Liver (tissue), 9 donors: ENCODE data around the gene MIOX. TPM values are rescaled to one million over a fixed set of nuclear protein-coding genes. Genes with fewer than 3 reads are reported as not detected.

Experiments
- DNase-seq: peaks from one replicate; pipeline ENCODE4 v3.0.0-alpha.2; 2017; ENCODE audit warnings: low spot score
- H3K27ac ChIP-seq, 2 donors: one replicate each; pipeline ENCODE4 v1.7.0; 2013; ENCODE audit warnings: inconsistent platforms in 2 of 2, low read length in 2 of 2, control low read depth in 1 of 2, low read depth in 1 of 2, mild to moderate bottlenecking in 1 of 2
- H3K27me3 ChIP-seq, 4 donors: one replicate each; pipeline versions ENCODE4 v1.6.1 to v1.7.0; 2013; ENCODE audit warnings: low read length in 3 of 4, inconsistent platforms in 1 of 4, mild to moderate bottlenecking in 1 of 4, moderate library complexity in 1 of 4; ENCODE audit not compliant: control insufficient read depth in 4 of 4, insufficient read depth in 4 of 4
- H3K36me3 ChIP-seq, 4 donors: one replicate each; pipeline versions ENCODE4 v1.6.1 to v1.7.0; 2013; ENCODE audit warnings: low read length in 3 of 4, mild to moderate bottlenecking in 3 of 4, low read depth in 1 of 4, moderate library complexity in 1 of 4; ENCODE audit not compliant: control insufficient read depth in 4 of 4, insufficient read depth in 3 of 4
- H3K4me1 ChIP-seq, 4 donors: one replicate each; pipeline versions ENCODE4 v1.6.1 to v1.7.0; 2013; ENCODE audit warnings: low read length in 3 of 4, mild to moderate bottlenecking in 3 of 4, moderate library complexity in 1 of 4; ENCODE audit not compliant: control insufficient read depth in 4 of 4, insufficient read depth in 4 of 4
- H3K4me3 ChIP-seq, 3 donors: one replicate each; pipeline versions ENCODE4 v1.6.1 to v1.7.0; 2013; ENCODE audit warnings: low read length in 3 of 3, control low read depth in 1 of 3, low read depth in 1 of 3, mild to moderate bottlenecking in 1 of 3
- H3K9ac ChIP-seq, 2 donors: one replicate each; pipeline ENCODE4 v1.7.0; 2013; ENCODE audit warnings: low read length in 2 of 2, mild to moderate bottlenecking in 2 of 2, moderate library complexity in 2 of 2, control low read depth in 1 of 2, low read depth in 1 of 2
- H3K9me3 ChIP-seq, 4 donors: one replicate each; pipeline versions ENCODE4 v1.6.1 to v1.7.0; 2013; ENCODE audit warnings: low read length in 3 of 4; ENCODE audit not compliant: control insufficient read depth in 4 of 4
- ATF3 ChIP-seq: IDR thresholded peaks from 2 replicates; pipeline ENCODE4 v1.6.1; 2016; ENCODE audit warnings: antibody characterized with exemption
- EGR1 ChIP-seq, 2 donors: IDR thresholded peaks; 2 replicates each; pipeline ENCODE4 v1.6.1; 2016 to 2018; ENCODE audit warnings: antibody characterized with exemption in 2 of 2, low read depth in 2 of 2
- FOXA1 ChIP-seq: IDR thresholded peaks from 2 replicates; pipeline ENCODE4 v1.6.1; 2016; ENCODE audit warnings: antibody characterized with exemption
- FOXA2 ChIP-seq: IDR thresholded peaks from 2 replicates; pipeline ENCODE4 v1.6.1; 2016; ENCODE audit warnings: antibody characterized with exemption
- GABPA ChIP-seq, 2 donors: IDR thresholded peaks in 1 of 2; conservative IDR thresholded peaks in 1 of 2; 2 replicates each; pipeline ENCODE4 v1.6.1; 2016; ENCODE audit warnings: antibody characterized with exemption in 2 of 2, mild to moderate bottlenecking in 1 of 2, moderate library complexity in 1 of 2
- HNF4A ChIP-seq, 2 donors: conservative IDR thresholded peaks; 2 replicates each; pipeline ENCODE4 v1.6.1; 2016; ENCODE audit warnings: antibody characterized with exemption in 2 of 2, mild to moderate bottlenecking in 2 of 2
- HNF4G ChIP-seq: IDR thresholded peaks from 2 replicates; pipeline ENCODE4 v1.6.1; 2016; ENCODE audit warnings: antibody characterized with exemption
- MAX ChIP-seq: IDR thresholded peaks from 2 replicates; pipeline ENCODE4 v1.6.1; 2016; ENCODE audit warnings: antibody characterized with exemption
- NR2F2 ChIP-seq: IDR thresholded peaks from 2 replicates; pipeline ENCODE4 v1.6.1; 2016; ENCODE audit warnings: antibody characterized with exemption
- RAD21 ChIP-seq, 2 donors: IDR thresholded peaks; 2 replicates each; pipeline ENCODE4 v1.6.1; 2016; ENCODE audit warnings: antibody characterized with exemption in 2 of 2, mild to moderate bottlenecking in 2 of 2
- SP1 ChIP-seq: IDR thresholded peaks from 2 replicates; pipeline ENCODE4 v1.6.1; 2018; ENCODE audit warnings: antibody characterized with exemption, mild to moderate bottlenecking
- TAF1 ChIP-seq: conservative IDR thresholded peaks from 2 replicates; pipeline ENCODE4 v1.6.1; 2016; ENCODE audit warnings: antibody characterized with exemption, mild to moderate bottlenecking
- YY1 ChIP-seq: IDR thresholded peaks from 2 replicates; pipeline ENCODE4 v1.6.1; 2016; ENCODE audit warnings: antibody characterized with exemption, mild to moderate bottlenecking
- ZBTB33 ChIP-seq: IDR thresholded peaks from 2 replicates; pipeline ENCODE4 v1.6.1; 2016; ENCODE audit warnings: antibody characterized with exemption
- WGBS: extraction: QIAGEN DNeasy Blood & Tissue Kit; methylation state at CpG from one replicate; pipeline ENCODE4 v1.1.7; 2013; 5-methylcytosine and 5-hydroxymethylcytosine counted together
- polyA plus RNA-seq, 2 donors: library from polyadenylated mRNA; stranded (reverse) in 1 of 2; unstranded in 1 of 2; fragments of 200-250 nt in 1 of 2; fragments of >200 nt in 1 of 2; fragmentation: Nextera tagmentation in 1 of 2; extraction: Ambion mirVana in 1 of 2; gene quantifications; one replicate each; pipeline versions ENCODE4 v1.2.1 to v1.2.3, GENCODE V29; 2013 to 2015
- total RNA-seq, 2 donors: library from RNA; depleted of rRNA; stranded (reverse); fragments of >200 nt; gene quantifications; one replicate each; pipeline ENCODE4 v1.2.3, GENCODE V29; 2014
- TF ChIP-seq, protein P1 (sequence below): fragments of 150-350 bp; IDR thresholded peaks from 2 replicates; pipeline ENCODE4 v1.5.1; 2017; ENCODE audit warnings: improper control_type of control experiment, low read depth, low read length; ENCODE audit not compliant: missing input control
- donor health status: healthy.
- donor health status: healthy.
- donor health status: healthy.
- donor health status: healthy.
- donor health status: healthy.

MIOX gene
- total and polyA plus RNA-seq, 4 donors, result not detected

DNA sequence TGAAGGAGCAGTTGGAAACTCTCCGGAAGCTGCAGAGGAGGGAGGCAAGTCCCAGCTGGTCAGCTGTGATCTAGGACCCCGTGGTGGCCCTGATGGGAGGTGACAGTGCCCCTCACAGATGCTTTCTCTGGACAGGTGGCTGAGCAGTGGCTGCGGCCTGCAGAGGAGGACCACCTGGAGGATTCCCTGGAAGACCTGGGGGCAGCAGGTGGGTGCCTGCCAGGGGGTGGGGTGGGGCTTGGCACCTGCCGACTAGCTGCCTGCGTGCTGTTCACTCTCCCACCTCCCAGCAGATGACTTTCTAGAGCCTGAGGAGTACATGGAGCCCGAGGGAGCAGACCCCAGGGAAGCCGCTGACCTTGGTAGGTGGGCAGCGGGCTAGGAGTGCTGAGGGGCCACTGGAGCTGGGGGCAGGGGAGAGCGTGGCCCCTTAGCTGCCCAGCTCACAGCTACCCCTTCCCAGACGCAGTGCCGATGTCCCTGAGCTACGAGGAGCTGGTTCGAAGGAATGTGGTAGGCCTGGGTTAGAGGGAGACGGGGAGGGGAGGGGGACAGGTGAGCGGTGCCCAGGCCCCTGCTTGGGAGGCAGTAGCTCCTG lies 35.6 kb downstream of the MIOX start:
- Histone ChIP-seq H3K4me1 (peaks cover 10 to 36% (median 22%) of the 10 kb centered on the region in 4 donors), H3K27me3 (no peaks in the 10 kb centered on the region), H3K9me3 (no peaks in the 10 kb centered on the region), H3K36me3 (peaks cover 9 to 52% (median 19%) of the 10 kb centered on the region in 4 donors), H3K9ac (no peak overlapping the region), H3K27ac (no peak overlapping the region), H3K4me3 (no peak overlapping the region)
- 96% methylated on average over 15 of the region's 15 CpGs for WGBS
- DNase-seq, result no peak
- TF ChIP-seq ATF3, result no peak
- TF ChIP-seq HNF4G, result no peak
- TF ChIP-seq FOXA1, result no peak
- TF ChIP-seq TAF1, result no peak
- no peak for TF ChIP-seq FOXA2
- TF ChIP-seq HNF4A (conservative IDR thresholded peaks at IDR 0.05), result no peak
- no peak for TF ChIP-seq MAX
- TF ChIP-seq YY1, result no peak
- TF ChIP-seq SP1, result no peak
- TF ChIP-seq ZBTB33, result no peak
- TF ChIP-seq, protein P1, sequence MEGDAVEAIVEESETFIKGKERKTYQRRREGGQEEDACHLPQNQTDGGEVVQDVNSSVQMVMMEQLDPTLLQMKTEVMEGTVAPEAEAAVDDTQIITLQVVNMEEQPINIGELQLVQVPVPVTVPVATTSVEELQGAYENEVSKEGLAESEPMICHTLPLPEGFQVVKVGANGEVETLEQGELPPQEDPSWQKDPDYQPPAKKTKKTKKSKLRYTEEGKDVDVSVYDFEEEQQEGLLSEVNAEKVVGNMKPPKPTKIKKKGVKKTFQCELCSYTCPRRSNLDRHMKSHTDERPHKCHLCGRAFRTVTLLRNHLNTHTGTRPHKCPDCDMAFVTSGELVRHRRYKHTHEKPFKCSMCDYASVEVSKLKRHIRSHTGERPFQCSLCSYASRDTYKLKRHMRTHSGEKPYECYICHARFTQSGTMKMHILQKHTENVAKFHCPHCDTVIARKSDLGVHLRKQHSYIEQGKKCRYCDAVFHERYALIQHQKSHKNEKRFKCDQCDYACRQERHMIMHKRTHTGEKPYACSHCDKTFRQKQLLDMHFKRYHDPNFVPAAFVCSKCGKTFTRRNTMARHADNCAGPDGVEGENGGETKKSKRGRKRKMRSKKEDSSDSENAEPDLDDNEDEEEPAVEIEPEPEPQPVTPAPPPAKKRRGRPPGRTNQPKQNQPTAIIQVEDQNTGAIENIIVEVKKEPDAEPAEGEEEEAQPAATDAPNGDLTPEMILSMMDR, result no peak
- no peak for TF ChIP-seq EGR1 (IDR thresholded peaks at IDR 0.05; ENCODE audit: low read depth in 2 of 2)
- TF ChIP-seq NR2F2, result no peak
- TF ChIP-seq GABPA (IDR thresholded peaks at IDR 0.05 in 1 of 2, conservative IDR thresholded peaks at IDR 0.05 in 1 of 2), result no peak
- no peak for TF ChIP-seq RAD21 (IDR thresholded peaks at IDR 0.05)

DNA sequence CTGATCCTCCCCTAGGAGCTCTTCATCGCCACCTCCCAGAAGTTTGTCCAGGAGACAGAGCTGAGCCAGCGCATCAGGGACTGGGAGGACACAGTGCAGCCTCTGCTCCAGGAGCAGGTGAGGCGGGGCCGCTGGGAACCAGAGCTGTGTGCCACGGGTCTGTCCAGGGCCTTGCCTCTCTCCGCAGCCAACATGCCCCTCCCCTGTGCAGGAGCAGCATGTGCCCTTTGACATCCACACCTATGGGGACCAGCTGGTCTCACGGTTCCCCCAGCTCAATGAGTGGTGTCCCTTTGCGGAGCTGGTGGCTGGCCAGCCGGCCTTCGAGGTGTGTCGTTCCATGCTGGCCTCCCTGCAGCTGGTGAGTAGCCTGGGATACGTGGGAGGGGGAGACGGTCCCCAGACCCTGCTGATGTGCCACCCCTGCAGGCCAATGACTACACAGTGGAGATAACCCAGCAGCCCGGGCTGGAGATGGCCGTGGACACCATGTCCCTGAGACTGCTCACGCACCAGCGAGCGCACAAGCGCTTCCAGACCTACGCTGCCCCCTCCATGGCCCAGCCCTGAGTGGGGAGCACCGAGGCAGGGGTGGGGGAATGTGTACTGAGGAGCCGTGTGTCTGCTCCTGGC lies 36.3 kb downstream of the MIOX start:
- Histone ChIP-seq H3K27me3 (no peaks in the 10 kb centered on the region), H3K36me3 (peaks cover 9 to 47% (median 17%) of the 10 kb centered on the region in 4 donors), H3K27ac (no peak overlapping the region), H3K4me3 (no peak overlapping the region), H3K9me3 (no peaks in the 10 kb centered on the region), H3K4me1 (peaks cover 10 to 42% (median 23%) of the 10 kb centered on the region in 4 donors), H3K9ac (no peak overlapping the region)
- 87% methylated on average over 22 of the region's 22 CpGs for WGBS
- DNase-seq, result no peak
- no peak for TF ChIP-seq HNF4A (conservative IDR thresholded peaks at IDR 0.05)
- TF ChIP-seq GABPA (IDR thresholded peaks at IDR 0.05 in 1 of 2, conservative IDR thresholded peaks at IDR 0.05 in 1 of 2), result no peak
- TF ChIP-seq EGR1 (IDR thresholded peaks at IDR 0.05; ENCODE audit: low read depth in 2 of 2), result no peak
- TF ChIP-seq YY1, result no peak
- no peak for TF ChIP-seq ATF3
